Natural killer cell (primary cell): ENCODE results near the gene LMAN2L. TPM values are rescaled to one million over a fixed set of nuclear protein-coding genes. Genes with fewer than 3 reads are reported as not detected.

Experiments used
- ATAC-seq, 3 donors: fragments of 150-1000 bp in 2 of 3; fragments of 200-7000 bp in 1 of 3; cut with Tn5 transposase; 1 replicate in 1 of 3; 2 replicates in 2 of 3; pipeline ENCODE4 v1.10.0; 2021; ENCODE audit warnings: mild to moderate bottlenecking in 2 of 3, moderate library complexity in 2 of 3
- DNase-seq, 2 donors: peaks; one replicate each; pipeline versions ENCODE4 v3.0.0 to v3.0.0-alpha.2; 2013 to 2021; ENCODE audit warnings: mixed read lengths in 1 of 2
- H3K27ac ChIP-seq: one replicate; pipeline ENCODE4 v1.5.1; 2013; ENCODE audit warnings: mild to moderate bottlenecking, low read length
- H3K27me3 ChIP-seq: one replicate; pipeline ENCODE4 v1.6.1; 2013; ENCODE audit warnings: low read length; ENCODE audit not compliant: control insufficient read depth, insufficient read depth
- H3K36me3 ChIP-seq: one replicate; pipeline ENCODE4 v1.6.1; 2013; ENCODE audit warnings: low read length; ENCODE audit not compliant: control insufficient read depth, insufficient read depth
- H3K4me1 ChIP-seq: one replicate; pipeline ENCODE4 v1.6.1; 2013; ENCODE audit warnings: low read length; ENCODE audit not compliant: control insufficient read depth, insufficient read depth
- H3K4me3 ChIP-seq: one replicate; pipeline ENCODE4 v1.5.1; 2013; ENCODE audit warnings: low read length
- H3K9me3 ChIP-seq: one replicate; pipeline ENCODE4 v1.6.1; 2013; ENCODE audit warnings: low read length; ENCODE audit not compliant: control insufficient read depth, insufficient read depth
- H3K27ac Mint-ChIP-seq, 2 donors: one replicate each; pipeline ENCODE4 v1.8.0; 2022; ENCODE audit warnings: mild to moderate bottlenecking in 2 of 2, mixed read lengths in 2 of 2, moderate library complexity in 1 of 2
- H3K27me3 Mint-ChIP-seq, 2 donors: one replicate each; pipeline ENCODE4 v1.8.0; 2022; ENCODE audit warnings: low read depth in 2 of 2, mixed read lengths in 2 of 2
- H3K36me3 Mint-ChIP-seq: one replicate; pipeline ENCODE4 v1.8.0; 2022; ENCODE audit warnings: mixed read lengths
- H3K4me1 Mint-ChIP-seq, 2 donors: one replicate each; pipeline ENCODE4 v1.8.0; 2022; ENCODE audit warnings: mixed read lengths in 2 of 2
- H3K4me3 Mint-ChIP-seq: one replicate; pipeline ENCODE4 v1.8.0; 2022; ENCODE audit warnings: mild to moderate bottlenecking, moderate library complexity, mixed read lengths
- H3K9me3 Mint-ChIP-seq, 2 donors: one replicate each; pipeline ENCODE4 v1.8.0; 2022; ENCODE audit warnings: mixed read lengths in 2 of 2
- WGBS: methylation state at CpG from one replicate; pipeline ENCODE4 v1.1.7; 2013; ENCODE audit warnings: missing lambda C conversion rate; ENCODE audit not compliant: insufficient coverage; 5-methylcytosine and 5-hydroxymethylcytosine counted together
- intact Hi-C: fragments of 100-400 bp; cut with micrococcal nuclease; formaldehyde crosslinking; loops from one replicate; pipeline ENCODE4 v1.14.2; 2022
- total RNA-seq, 4 donors: library from RNA; stranded (reverse); fragments of 120-200 nt in 1 of 4; gene quantifications; one replicate each; pipeline versions ENCODE4 v1.2.3 to v1.2.4, GENCODE V29; 2013 to 2022
- TF ChIP-seq, protein P1 (sequence below): fragments of 200-600 bp; IDR thresholded peaks from one replicate; pipeline ENCODE4 v1.8.0; 2022; ENCODE audit warnings: antibody characterized with exemption

LMAN2L gene
- total RNA-seq, 3 donors from 2014 or later (not counting 1 experiment from before 2014, with no cell fraction given), result 4.0 to 7.9 (median 5.9) TPM

- H3K36me3 ChIP-seq, result peaks cover 21% of the 10 kb centered on the region
- no peaks in the 10 kb centered on the region for H3K9me3 ChIP-seq
- peaks cover 10% of the 10 kb centered on the region for H3K4me1 ChIP-seq
- no peak overlapping the region for H3K4me3 ChIP-seq
- Mint-ChIP-seq H3K27me3 (no peaks in the 10 kb centered on the region), H3K4me1 (peaks cover 12 to 27% of the 10 kb centered on the region in 2 donors), H3K9me3 (no peaks in the 10 kb centered on the region), H3K4me3 (no peak overlapping the region), H3K36me3 (peaks cover 12% of the 10 kb centered on the region), H3K27ac (no peak overlapping the region)
- ATAC-seq, result no peak
- H3K27ac ChIP-seq, result no peak overlapping the region
- 97% methylated on average over 8 of the region's 8 CpGs for WGBS
- no peak for DNase-seq
- no peaks in the 10 kb centered on the region for H3K27me3 ChIP-seq
- TF ChIP-seq, protein P1, sequence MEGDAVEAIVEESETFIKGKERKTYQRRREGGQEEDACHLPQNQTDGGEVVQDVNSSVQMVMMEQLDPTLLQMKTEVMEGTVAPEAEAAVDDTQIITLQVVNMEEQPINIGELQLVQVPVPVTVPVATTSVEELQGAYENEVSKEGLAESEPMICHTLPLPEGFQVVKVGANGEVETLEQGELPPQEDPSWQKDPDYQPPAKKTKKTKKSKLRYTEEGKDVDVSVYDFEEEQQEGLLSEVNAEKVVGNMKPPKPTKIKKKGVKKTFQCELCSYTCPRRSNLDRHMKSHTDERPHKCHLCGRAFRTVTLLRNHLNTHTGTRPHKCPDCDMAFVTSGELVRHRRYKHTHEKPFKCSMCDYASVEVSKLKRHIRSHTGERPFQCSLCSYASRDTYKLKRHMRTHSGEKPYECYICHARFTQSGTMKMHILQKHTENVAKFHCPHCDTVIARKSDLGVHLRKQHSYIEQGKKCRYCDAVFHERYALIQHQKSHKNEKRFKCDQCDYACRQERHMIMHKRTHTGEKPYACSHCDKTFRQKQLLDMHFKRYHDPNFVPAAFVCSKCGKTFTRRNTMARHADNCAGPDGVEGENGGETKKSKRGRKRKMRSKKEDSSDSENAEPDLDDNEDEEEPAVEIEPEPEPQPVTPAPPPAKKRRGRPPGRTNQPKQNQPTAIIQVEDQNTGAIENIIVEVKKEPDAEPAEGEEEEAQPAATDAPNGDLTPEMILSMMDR, result no peak
- intact Hi-C loops, result no loop called here
These were observed 4.8 kb downstream of the LMAN2L start for GRCh38 chr2:96734880-96735583.

DNA sequence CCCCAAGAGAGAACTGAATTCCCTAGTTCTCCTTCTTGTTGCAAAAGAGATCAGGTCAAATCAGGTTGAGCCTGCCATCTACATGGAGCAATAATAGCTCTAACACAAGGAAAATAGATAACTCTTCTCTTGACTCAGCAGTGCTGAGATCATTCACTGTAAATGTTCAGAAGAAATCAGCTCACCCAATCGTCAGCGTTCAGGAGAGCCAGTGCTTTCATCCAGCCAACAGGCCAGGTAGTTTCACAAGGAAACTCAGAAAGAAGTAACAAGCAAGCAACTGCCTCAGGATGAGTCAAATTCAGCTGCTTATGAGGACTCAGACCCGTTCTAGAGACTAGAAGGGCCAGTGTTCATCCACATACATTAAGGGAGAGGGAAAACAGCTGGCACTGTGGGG, 5.9 kb downstream of the LMAN2L start:
- peaks cover 14% of the 10 kb centered on the region for H3K36me3 Mint-ChIP-seq
- peaks cover 21% of the 10 kb centered on the region for H3K36me3 ChIP-seq

DNA sequence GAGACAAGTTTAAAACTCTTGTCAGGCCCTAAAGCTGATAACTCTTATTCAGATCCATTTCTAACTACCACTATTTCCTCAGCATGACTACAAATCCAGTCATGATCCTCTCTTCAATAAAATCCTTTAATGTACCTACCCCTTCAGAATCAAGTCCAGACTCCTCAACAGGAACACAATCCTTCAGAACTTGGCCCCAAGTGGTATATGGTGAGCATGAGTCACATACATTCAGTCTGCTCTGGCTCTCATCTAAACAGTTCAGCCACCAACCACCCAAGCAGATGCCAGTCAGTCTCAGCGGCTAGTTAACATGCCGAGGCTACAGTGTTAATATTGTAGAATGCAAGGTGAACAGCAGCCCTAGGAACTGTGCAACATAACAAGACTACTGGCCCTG, 9.7 kb downstream of the LMAN2L start:
- intact Hi-C loops, result no loop called here
- Histone ChIP-seq H3K27me3 (no peaks in the 10 kb centered on the region), H3K36me3 (peaks cover 24% of the 10 kb centered on the region), H3K4me3 (no peak overlapping the region), H3K27ac (no peak overlapping the region), H3K4me1 (no peaks in the 10 kb centered on the region), H3K9me3 (no peaks in the 10 kb centered on the region)
- DNase-seq (no peak), ATAC-seq (no peak)
- 87% methylated on average over 2 of the region's 2 CpGs for WGBS
- peaks cover 0 to 7% of the 10 kb centered on the region in 2 donors for H3K4me1 Mint-ChIP-seq
- no peak overlapping the region for H3K4me3 Mint-ChIP-seq
- H3K27me3 Mint-ChIP-seq, result no peaks in the 10 kb centered on the region
- peaks cover 21% of the 10 kb centered on the region for H3K36me3 Mint-ChIP-seq
- H3K9me3 Mint-ChIP-seq, result no peaks in the 10 kb centered on the region
- TF ChIP-seq, protein P1, result no peak
- peak overlapping the region in 1 of 2 donors; percentile 17 for H3K27ac Mint-ChIP-seq

More for the DNA sequence above, 5.9 kb downstream of the LMAN2L start:
- Mint-ChIP-seq H3K4me1 (peaks cover 1 to 16% of the 10 kb centered on the region in 2 donors), H3K4me3 (no peak overlapping the region), H3K9me3 (no peaks in the 10 kb centered on the region), H3K27ac (no peak overlapping the region), H3K27me3 (no peaks in the 10 kb centered on the region)
- ATAC-seq (no peak), DNase-seq (no peak)
- no peaks in the 10 kb centered on the region for H3K9me3 ChIP-seq
- WGBS, result 86% methylated on average over 3 of the region's 3 CpGs
- H3K27me3 ChIP-seq, result no peaks in the 10 kb centered on the region
- H3K4me1 ChIP-seq, result peaks cover 3% of the 10 kb centered on the region
- H3K4me3 ChIP-seq, result no peak overlapping the region
- H3K27ac ChIP-seq, result no peak overlapping the region
- TF ChIP-seq, protein P1, result no peak
- intact Hi-C loops, result no loop called here

DNA sequence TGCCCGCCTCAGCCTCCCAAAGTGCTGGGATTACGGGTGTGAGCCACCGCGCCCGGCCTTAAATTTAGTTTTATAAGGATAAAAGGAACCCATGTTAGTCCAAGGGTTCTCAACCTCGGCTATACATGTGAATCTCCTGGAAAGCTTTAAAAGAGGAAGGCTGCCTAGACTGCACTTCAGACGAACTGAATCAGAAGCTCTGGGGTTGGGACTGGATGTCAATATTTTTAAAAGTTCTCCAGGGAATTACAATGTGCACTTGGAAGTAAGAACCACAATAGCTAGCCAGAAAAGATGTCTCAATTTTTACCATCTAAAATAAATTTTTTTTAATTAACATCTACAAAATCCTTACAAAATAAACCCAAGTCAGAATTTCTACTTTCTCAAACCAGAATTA, 10.1 kb downstream of the LMAN2L start:
- Mint-ChIP-seq H3K4me3 (no peak overlapping the region), H3K36me3 (peaks cover 21% of the 10 kb centered on the region), H3K27me3 (no peaks in the 10 kb centered on the region), H3K4me1 (peaks cover 0 to 3% of the 10 kb centered on the region in 2 donors), H3K9me3 (no peaks in the 10 kb centered on the region), H3K27ac (peak overlapping the region in 1 of 2 donors; percentile 17)
- 99% methylated on average over 7 of the region's 7 CpGs for WGBS
- Histone ChIP-seq H3K36me3 (peaks cover 24% of the 10 kb centered on the region), H3K27me3 (no peaks in the 10 kb centered on the region), H3K9me3 (no peaks in the 10 kb centered on the region), H3K27ac (no peak overlapping the region), H3K4me1 (no peaks in the 10 kb centered on the region), H3K4me3 (no peak overlapping the region)
- TF ChIP-seq, protein P1, result no peak
- no peak for ATAC-seq
- DNase-seq, result no peak
- intact Hi-C loops, result no loop called here
